DMS114 treated with DMSO at 0.1 percent for 48 hours (cell line): ENCODE results near the gene STRBP.
"Not testable (repeated sequence)": the region's sequence is repeated elsewhere in the genome, so short reads cannot be mapped to it uniquely, and the experiment has no call there.

Source experiments
- DNase-seq: peaks from one replicate; lab custom pipeline; 2025; ENCODE audit not compliant: unreplicated experiment; lab: John Stamatoyannopoulos, UW

Gene STRBP

DNA sequence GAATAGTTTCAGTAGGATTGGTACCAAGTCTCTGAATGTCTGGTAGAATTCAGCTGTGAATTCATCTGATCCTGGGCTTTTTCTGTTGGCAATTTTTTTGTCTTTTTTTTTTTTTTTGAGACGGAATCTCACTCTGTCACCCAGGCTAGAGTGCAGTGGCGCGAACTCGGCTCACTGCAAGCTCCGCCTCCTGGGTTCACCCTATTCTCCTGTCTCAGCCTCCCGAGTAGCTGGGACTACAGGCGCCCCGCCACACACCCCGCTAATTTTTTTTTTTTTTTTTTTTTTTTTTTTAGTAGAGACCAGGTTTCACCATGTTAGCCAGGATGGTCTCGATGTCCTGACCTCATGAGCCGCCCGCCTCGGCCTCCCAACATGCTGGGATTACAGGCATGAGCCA lies 67.9 kb downstream of the STRBP start:
- not testable (repeated sequence) for DNase-seq

GRCh38 chr9:123196124-123196523 lies 72.3 kb downstream of the STRBP start:
- no peak for DNase-seq

GRCh38 chr9:123194023-123194422 lies 74.4 kb downstream of the STRBP start:
- DNase-seq: no peak

GRCh38 chr9:123191680-123192079 lies 76.7 kb downstream of the STRBP start:
- DNase-seq: no peak

- DNase-seq: no peak
These were observed 77.1 kb downstream of the STRBP start for GRCh38 chr9:123191260-123191659.

- no peak for DNase-seq
These were observed 81.3 kb downstream of the STRBP start for GRCh38 chr9:123187131-123187530.

- not testable (repeated sequence) for DNase-seq
These were observed 82.4 kb downstream of the STRBP start for GRCh38 chr9:123186029-123186428.

DNA sequence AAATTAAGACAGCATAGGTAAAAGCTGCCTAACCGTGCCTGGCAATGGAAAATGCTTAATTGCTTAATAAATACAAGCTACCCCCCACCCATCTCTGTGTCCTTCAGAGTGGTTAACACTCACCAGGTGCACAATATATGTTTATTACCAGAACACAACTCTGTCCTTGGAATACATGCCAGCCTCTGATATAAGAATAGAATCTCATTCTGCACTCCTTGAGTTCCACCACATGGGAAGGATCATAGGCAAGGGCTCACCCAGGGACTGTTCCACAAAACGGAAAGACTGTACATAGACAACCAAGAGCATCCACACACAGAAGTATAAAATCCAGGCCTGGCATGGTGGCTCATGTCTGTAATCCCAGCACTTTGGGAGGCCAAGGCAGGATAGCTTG lies 91.4 kb downstream of the STRBP start:
- DNase-seq: no peak

DNA sequence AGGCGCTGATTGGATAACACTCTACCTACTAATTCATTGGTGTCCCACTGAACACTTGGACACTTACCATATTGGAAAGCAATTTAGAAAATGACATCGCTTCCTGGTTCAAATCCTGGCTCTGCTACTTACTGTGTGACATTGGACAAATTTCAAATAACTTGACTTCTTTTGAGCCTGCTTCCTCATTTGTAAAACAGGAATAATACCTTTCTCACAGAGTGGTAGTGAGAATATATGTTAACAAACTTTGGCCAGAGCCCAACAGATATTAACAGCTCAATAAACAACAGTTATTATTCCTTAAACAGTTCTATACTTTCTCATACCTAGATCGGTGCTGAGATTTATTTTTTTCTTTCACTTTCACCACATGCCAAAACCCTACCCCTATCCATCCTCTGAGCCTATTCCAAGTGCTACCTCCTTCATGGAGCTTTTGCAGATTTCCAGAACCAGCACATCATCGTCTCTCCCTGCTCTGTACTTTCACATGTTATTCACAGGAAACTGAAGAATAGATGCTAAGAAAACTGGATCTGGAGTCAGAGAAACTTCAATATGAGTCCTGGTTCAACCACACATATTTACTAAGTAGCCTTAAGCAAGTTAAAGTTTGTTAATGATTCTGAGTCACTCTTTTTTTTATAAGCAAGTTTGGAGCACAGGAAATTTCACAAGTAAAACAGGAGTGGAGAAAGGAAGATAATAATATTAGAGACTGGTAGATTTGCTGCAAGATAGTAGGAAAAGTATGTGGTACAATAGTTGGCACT lies 92.3 kb downstream of the STRBP start:
- no peak for DNase-seq

DNA sequence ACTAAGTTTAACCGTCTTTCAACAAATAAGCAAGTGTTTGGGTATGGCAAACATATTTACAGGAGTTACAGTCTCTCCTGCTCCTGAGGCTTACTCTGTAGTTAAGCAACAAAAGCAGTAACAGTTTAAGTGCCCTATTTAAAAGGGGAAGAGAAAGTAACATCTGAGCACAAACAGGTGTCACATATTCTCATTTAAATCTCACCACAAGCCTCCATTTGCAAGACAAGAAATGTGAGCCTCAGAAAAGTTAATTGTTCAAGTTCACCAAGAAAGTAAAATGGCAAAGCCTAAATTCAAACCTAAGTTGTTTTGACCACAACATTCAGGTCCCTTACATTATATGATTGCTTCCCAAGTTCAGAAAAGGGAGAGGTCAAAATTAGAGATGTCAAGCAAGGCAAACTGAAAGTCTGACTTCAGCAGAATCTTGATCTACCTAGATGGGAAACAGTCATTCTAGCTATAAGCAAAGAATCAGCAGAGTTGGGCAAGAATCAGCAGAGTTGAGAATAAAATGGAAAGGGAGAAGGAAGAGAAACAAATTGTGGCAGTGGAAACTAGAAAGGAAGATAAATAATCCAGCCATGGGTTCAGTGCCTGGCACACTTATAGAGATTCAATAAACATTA lies 93.4 kb downstream of the STRBP start:
- DNase-seq: no peak

GRCh38 chr9:123174079-123174478 lies 94.3 kb downstream of the STRBP start:
- no peak for DNase-seq

DNA sequence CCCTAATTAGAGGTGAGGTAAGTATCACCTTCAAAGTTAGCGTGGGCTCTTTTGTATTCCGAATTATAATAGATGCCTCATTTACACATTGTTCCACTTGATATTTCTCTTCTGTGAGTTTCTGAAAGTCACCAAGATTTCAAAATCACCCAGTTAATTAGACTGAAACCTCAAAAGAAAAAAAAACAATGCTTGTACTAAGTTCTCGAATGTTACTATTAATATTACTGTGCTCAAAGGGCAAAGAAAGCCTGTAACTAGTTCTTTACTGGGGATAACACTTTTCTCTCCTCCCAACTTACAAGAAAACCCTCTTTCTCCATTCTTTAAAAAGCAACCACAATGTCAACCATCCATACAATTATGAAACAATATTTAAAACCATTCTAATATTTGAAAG lies 98.5 kb downstream of the STRBP start:
- no peak for DNase-seq

- DNase-seq: no peak
These were observed 99.8 kb downstream of the STRBP start for GRCh38 chr9:123168586-123168985.

- DNase-seq: no peak
These were observed 100.9 kb downstream of the STRBP start for GRCh38 chr9:123167474-123167873.

GRCh38 chr9:123165813-123166212 lies 102.6 kb downstream of the STRBP start:
- DNase-seq: no peak

GRCh38 chr9:123164285-123164684 lies 104.1 kb downstream of the STRBP start:
- no peak for DNase-seq

- no peak for DNase-seq
These were observed 105.5 kb downstream of the STRBP start for GRCh38 chr9:123162791-123163345.

- no peak for DNase-seq
These were observed 106.0 kb downstream of the STRBP start for GRCh38 chr9:123162360-123162759.

- DNase-seq: no peak
These were observed 111.2 kb downstream of the STRBP start for GRCh38 chr9:123157221-123157620.

GRCh38 chr9:123150708-123151503 lies 117.5 kb downstream of the STRBP start:
- no peak for DNase-seq

- DNase-seq: no peak
These were observed 119.3 kb downstream of the STRBP start for GRCh38 chr9:123149067-123149466.

DNA sequence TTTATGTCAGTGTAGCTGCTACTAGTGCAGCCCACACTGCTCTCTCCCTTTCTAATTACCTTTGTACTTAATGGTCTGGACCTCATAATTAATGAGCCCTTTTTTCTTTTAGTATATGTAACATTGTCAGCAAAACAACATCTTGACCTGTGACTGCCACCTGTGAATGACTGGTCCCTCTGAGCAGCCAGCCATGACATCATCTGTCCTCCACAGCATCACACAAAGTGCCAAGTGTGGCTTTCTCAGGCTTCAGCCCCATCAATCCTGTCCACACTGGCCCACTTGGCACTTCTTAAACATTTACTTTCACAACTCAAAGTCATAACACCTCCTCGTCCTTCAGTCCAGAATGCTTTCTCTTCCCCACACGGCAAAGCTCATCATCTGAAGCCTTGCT lies 130.2 kb downstream of the STRBP start:
- DNase-seq: no peak
